ENCODE data around the gene TNS4.
A peak's percentile ranks its signal among the peaks of the same experiment; 100 is the strongest.

The TNS4 gene

GRCh38 chr17:40448639-40449261, 52.7 kb downstream of the TNS4 start:
- no peak for DNase-seq (ENCODE audit: insufficient read length, low spot score)
- FAIRE-seq, result peak; percentile 69
- TF ChIP-seq SPI1 (IDR thresholded peaks at IDR 0.05; ENCODE audit: low read depth, low read length) (no peak), TAF1 (IDR thresholded peaks at IDR 0.05; ENCODE audit: low read depth, low read length) (no peak), POLR2A (IDR thresholded peaks at IDR 0.05; ENCODE audit: low read depth, low read length) (no peak), PAX5 (IDR thresholded peaks at IDR 0.05; ENCODE audit: insufficient read depth, low read length, severe bottlenecking) (no peak), POU2F2 (IDR thresholded peaks at IDR 0.05; ENCODE audit: low read depth, low read length) (no peak), POLR2AphosphoS5 (IDR thresholded peaks at IDR 0.05; ENCODE audit: low read depth, low read length) (no peak)

GRCh38 chr17:40448213-40448638, 53.2 kb downstream of the TNS4 start:
- TF ChIP-seq POLR2A (IDR thresholded peaks at IDR 0.05; ENCODE audit: low read depth, low read length) (no peak), POU2F2 (IDR thresholded peaks at IDR 0.05; ENCODE audit: low read depth, low read length) (no peak), PAX5 (IDR thresholded peaks at IDR 0.05; ENCODE audit: insufficient read depth, low read length, severe bottlenecking) (no peak), SPI1 (IDR thresholded peaks at IDR 0.05; ENCODE audit: low read depth, low read length) (no peak), POLR2AphosphoS5 (IDR thresholded peaks at IDR 0.05; ENCODE audit: low read depth, low read length) (no peak), TAF1 (IDR thresholded peaks at IDR 0.05; ENCODE audit: low read depth, low read length) (no peak)
- no peak for DNase-seq (ENCODE audit: insufficient read length, low spot score)
- FAIRE-seq, result peak; percentile 57

GRCh38 chr17:40447806-40448205, 53.6 kb downstream of the TNS4 start:
- DNase-seq (ENCODE audit: insufficient read length, low spot score) (no peak), FAIRE-seq (no peak)
- TF ChIP-seq POLR2AphosphoS5 (IDR thresholded peaks at IDR 0.05; ENCODE audit: low read depth, low read length) (no peak), PAX5 (IDR thresholded peaks at IDR 0.05; ENCODE audit: insufficient read depth, low read length, severe bottlenecking) (no peak), POLR2A (IDR thresholded peaks at IDR 0.05; ENCODE audit: low read depth, low read length) (no peak), SPI1 (IDR thresholded peaks at IDR 0.05; ENCODE audit: low read depth, low read length) (no peak), TAF1 (IDR thresholded peaks at IDR 0.05; ENCODE audit: low read depth, low read length) (no peak), POU2F2 (IDR thresholded peaks at IDR 0.05; ENCODE audit: low read depth, low read length) (no peak)

GRCh38 chr17:40447148-40447644, 54.2 kb downstream of the TNS4 start:
- TF ChIP-seq POLR2A (IDR thresholded peaks at IDR 0.05; ENCODE audit: low read depth, low read length) (no peak), POLR2AphosphoS5 (IDR thresholded peaks at IDR 0.05; ENCODE audit: low read depth, low read length) (no peak), POU2F2 (IDR thresholded peaks at IDR 0.05; ENCODE audit: low read depth, low read length) (no peak), PAX5 (IDR thresholded peaks at IDR 0.05; ENCODE audit: insufficient read depth, low read length, severe bottlenecking) (no peak), SPI1 (IDR thresholded peaks at IDR 0.05; ENCODE audit: low read depth, low read length) (no peak)
- DNase-seq (ENCODE audit: insufficient read length, low spot score) (no peak), FAIRE-seq (no peak)

GRCh38 chr17:40445751-40446468, 55.5 kb downstream of the TNS4 start:
- TF ChIP-seq SPI1 (IDR thresholded peaks at IDR 0.05; ENCODE audit: low read depth, low read length), result no peak
- no peak for FAIRE-seq
- no peak for DNase-seq (ENCODE audit: insufficient read length, low spot score)

- DNase-seq (ENCODE audit: insufficient read length, low spot score) (no peak), FAIRE-seq (no peak)
- TF ChIP-seq POLR2A (IDR thresholded peaks at IDR 0.05; ENCODE audit: low read depth, low read length) (no peak), SPI1 (IDR thresholded peaks at IDR 0.05; ENCODE audit: low read depth, low read length) (no peak), POLR2AphosphoS5 (IDR thresholded peaks at IDR 0.05; ENCODE audit: low read depth, low read length) (no peak), TAF1 (IDR thresholded peaks at IDR 0.05; ENCODE audit: low read depth, low read length) (no peak), POU2F2 (IDR thresholded peaks at IDR 0.05; ENCODE audit: low read depth, low read length) (no peak), PAX5 (IDR thresholded peaks at IDR 0.05; ENCODE audit: insufficient read depth, low read length, severe bottlenecking) (no peak)
These were observed 57.2 kb downstream of the TNS4 start for GRCh38 chr17:40443988-40444899.

- TF ChIP-seq SPI1 (IDR thresholded peaks at IDR 0.05; ENCODE audit: low read depth, low read length) (no peak), PAX5 (IDR thresholded peaks at IDR 0.05; ENCODE audit: insufficient read depth, low read length, severe bottlenecking) (no peak), POU2F2 (IDR thresholded peaks at IDR 0.05; ENCODE audit: low read depth, low read length) (no peak), POLR2A (IDR thresholded peaks at IDR 0.05; ENCODE audit: low read depth, low read length) (no peak), POLR2AphosphoS5 (IDR thresholded peaks at IDR 0.05; ENCODE audit: low read depth, low read length) (no peak), TAF1 (IDR thresholded peaks at IDR 0.05; ENCODE audit: low read depth, low read length) (no peak)
- FAIRE-seq (peak; percentile 56), DNase-seq (ENCODE audit: insufficient read length, low spot score) (peak; percentile 67)
These were observed 58.0 kb downstream of the TNS4 start, which contains the start of gene IGFBP4 for GRCh38 chr17:40443196-40443987. Gene IGFBP4 (plus strand): TSS chr17:40443450. CDS start chr17:40443736, 286 bp downstream.

GRCh38 chr17:40442392-40443195, 58.8 kb downstream of the TNS4 start:
- TF ChIP-seq POLR2A (IDR thresholded peaks at IDR 0.05; ENCODE audit: low read depth, low read length) (no peak), POLR2AphosphoS5 (IDR thresholded peaks at IDR 0.05; ENCODE audit: low read depth, low read length) (no peak), POU2F2 (IDR thresholded peaks at IDR 0.05; ENCODE audit: low read depth, low read length) (no peak), SPI1 (IDR thresholded peaks at IDR 0.05; ENCODE audit: low read depth, low read length) (no peak), TAF1 (IDR thresholded peaks at IDR 0.05; ENCODE audit: low read depth, low read length) (no peak), PAX5 (IDR thresholded peaks at IDR 0.05; ENCODE audit: insufficient read depth, low read length, severe bottlenecking) (no peak)
- DNase-seq (ENCODE audit: insufficient read length, low spot score) (no peak), FAIRE-seq (no peak)

Measured in GM12891 (cell line).